GM23338 (cell line): ENCODE results near the gene TEN1. TPM values are rescaled to one million over a fixed set of nuclear protein-coding genes. Genes with fewer than 3 reads are reported as not detected.

ENCODE experiments used
- ATAC-seq: fragments of 200-7000 bp; cut with Tn5 transposase; 3 replicates; pipeline ENCODE4 v1.9.1; 2020
- DNase-seq: peaks from one replicate; pipeline ENCODE4 v3.0.0-alpha.2; 2015; ENCODE audit warnings: low spot score
- H2AFZ ChIP-seq: fragments of 200-600 bp; sonication (generic); 2 replicates; pipeline ENCODE4 v1.8.0; 2016; ENCODE audit warnings: antibody characterized with exemption, mild to moderate bottlenecking, moderate library complexity
- H3F3A ChIP-seq: fragments of 200-600 bp; sonication (generic); replicated peaks from 2 replicates; pipeline ENCODE4 v1.8.0; 2017; ENCODE audit warnings: antibody characterized with exemption, mixed run types, low read depth
- H3K27ac ChIP-seq: fragments of 200-600 bp; sonication (generic); 2 replicates; pipeline ENCODE4 v1.6.1; 2016; ENCODE audit warnings: low read depth
- H3K27me3 ChIP-seq: fragments of 200-600 bp; sonication (generic); 2 replicates; pipeline ENCODE4 v1.8.0; 2016; ENCODE audit warnings: mild to moderate bottlenecking, mixed run types, moderate library complexity; ENCODE audit not compliant: insufficient read depth
- H3K36me3 ChIP-seq: fragments of 200-600 bp; sonication (generic); 2 replicates; pipeline ENCODE4 v1.8.0; 2016; ENCODE audit warnings: mild to moderate bottlenecking; ENCODE audit not compliant: insufficient read depth
- H3K4me1 ChIP-seq: fragments of 200-600 bp; sonication (generic); 2 replicates; pipeline ENCODE4 v1.8.0; 2016; ENCODE audit warnings: mild to moderate bottlenecking, moderate library complexity; ENCODE audit not compliant: insufficient read depth
- H3K4me2 ChIP-seq: fragments of 200-600 bp; sonication (generic); 2 replicates; pipeline ENCODE4 v1.7.1; 2017; ENCODE audit warnings: mixed run types
- H3K4me3 ChIP-seq: fragments of 200-600 bp; sonication (generic); 2 replicates; pipeline ENCODE4 v1.6.1; 2016; ENCODE audit warnings: mixed run types
- H3K79me2 ChIP-seq: fragments of 200-600 bp; sonication (generic); replicated peaks from 2 replicates; pipeline ENCODE4 v1.8.0; 2017; ENCODE audit warnings: mild to moderate bottlenecking; ENCODE audit not compliant: insufficient read depth
- H3K9me2 ChIP-seq: fragments of 200-600 bp; sonication (generic); 2 replicates; pipeline ENCODE4 v1.8.0; 2017; ENCODE audit not compliant: insufficient read depth
- H4K20me1 ChIP-seq: fragments of 200-600 bp; sonication (generic); replicated peaks from 2 replicates; pipeline ENCODE4 v1.8.0; 2017; ENCODE audit warnings: mild to moderate bottlenecking; ENCODE audit not compliant: insufficient read depth
- H3K27ac Mint-ChIP-seq: 2 replicates; pipeline ENCODE4 v1.8.0; 2020; ENCODE audit warnings: inconsistent platforms, mild to moderate bottlenecking, moderate library complexity, mixed read lengths
- H3K27me3 Mint-ChIP-seq: 3 replicates; pipeline ENCODE4 v1.8.0; 2022; ENCODE audit warnings: low read depth, mild to moderate bottlenecking, moderate library complexity, mixed read lengths, inconsistent platforms; ENCODE audit not compliant: insufficient read depth, poor library complexity
- H3K36me3 Mint-ChIP-seq: 3 replicates; pipeline ENCODE4 v1.8.0; 2021; ENCODE audit warnings: low read depth, mild to moderate bottlenecking, inconsistent platforms, moderate library complexity, mixed read lengths
- H3K4me1 Mint-ChIP-seq: 3 replicates; pipeline ENCODE4 v1.8.0; 2020; ENCODE audit warnings: mild to moderate bottlenecking, inconsistent platforms, mixed read lengths
- H3K4me3 Mint-ChIP-seq: 3 replicates; pipeline ENCODE4 v1.8.0; 2021; ENCODE audit warnings: moderate library complexity, mild to moderate bottlenecking, inconsistent platforms, mixed read lengths
- H3K9me3 Mint-ChIP-seq: 3 replicates; pipeline ENCODE4 v1.8.0; 2020; ENCODE audit warnings: moderate library complexity, mild to moderate bottlenecking, inconsistent platforms, mixed read lengths
- CREB1 ChIP-seq: fragments of 250-450 bp; sonication (Bioruptor Pico); IDR thresholded peaks from 2 replicates; pipeline ENCODE4 v1.5.0; 2020; ENCODE audit warnings: low read depth, mild to moderate bottlenecking, moderate library complexity
- EZH2 ChIP-seq: fragments of 200-600 bp; sonication (generic); IDR thresholded peaks from one replicate; pipeline ENCODE4 v1.8.0; 2017; ENCODE audit warnings: antibody characterized with exemption, mild to moderate bottlenecking, low read depth; ENCODE audit not compliant: unreplicated experiment
- EZH2phosphoT487 ChIP-seq: fragments of 200-600 bp; sonication (generic); IDR thresholded peaks from one replicate; pipeline ENCODE4 v1.8.1; 2018; ENCODE audit warnings: antibody characterized with exemption; ENCODE audit not compliant: unreplicated experiment
- NANOG ChIP-seq: IDR thresholded peaks from 2 replicates; pipeline ENCODE4 v1.6.1; 2016; ENCODE audit warnings: antibody characterized with exemption, borderline replicate concordance
- POLR2AphosphoS5 ChIP-seq: IDR thresholded peaks from 2 replicates; pipeline ENCODE4 v1.6.1; 2016; ENCODE audit warnings: antibody characterized with exemption, low read depth
- ZNF114 ChIP-seq: fragments of 250-450 bp; sonication (Bioruptor Pico); IDR thresholded peaks from 2 replicates; pipeline ENCODE4 v1.5.0; 2020; ENCODE audit warnings: mild to moderate bottlenecking, moderate library complexity
- polyA plus RNA-seq: library from polyadenylated mRNA; unstranded; fragments of >200 nt; fragmentation: Nextera tagmentation; extraction: Ambion mirVana; gene quantifications from 2 replicates; pipeline ENCODE4 v1.2.1, GENCODE V29; 2016
- total RNA-seq: library from RNA; depleted of rRNA; stranded (reverse); fragments of >200 nt; shearing (Covaris generic); gene quantifications from 2 replicates; pipeline ENCODE4 v1.2.3, GENCODE V29; 2014
- TF ChIP-seq, protein P1 (sequence below): IDR thresholded peaks from 2 replicates; pipeline ENCODE4 v1.6.1; 2016; ENCODE audit warnings: antibody characterized with exemption
- TF ChIP-seq, protein P2 (sequence below): IDR thresholded peaks from one replicate; pipeline ENCODE4 v1.6.1; 2018; ENCODE audit warnings: antibody characterized with exemption; ENCODE audit not compliant: unreplicated experiment

The TEN1 gene
- total and polyA plus RNA-seq, 2 experiments from 2014 or later: 11.3 to 14.1 TPM

DNA sequence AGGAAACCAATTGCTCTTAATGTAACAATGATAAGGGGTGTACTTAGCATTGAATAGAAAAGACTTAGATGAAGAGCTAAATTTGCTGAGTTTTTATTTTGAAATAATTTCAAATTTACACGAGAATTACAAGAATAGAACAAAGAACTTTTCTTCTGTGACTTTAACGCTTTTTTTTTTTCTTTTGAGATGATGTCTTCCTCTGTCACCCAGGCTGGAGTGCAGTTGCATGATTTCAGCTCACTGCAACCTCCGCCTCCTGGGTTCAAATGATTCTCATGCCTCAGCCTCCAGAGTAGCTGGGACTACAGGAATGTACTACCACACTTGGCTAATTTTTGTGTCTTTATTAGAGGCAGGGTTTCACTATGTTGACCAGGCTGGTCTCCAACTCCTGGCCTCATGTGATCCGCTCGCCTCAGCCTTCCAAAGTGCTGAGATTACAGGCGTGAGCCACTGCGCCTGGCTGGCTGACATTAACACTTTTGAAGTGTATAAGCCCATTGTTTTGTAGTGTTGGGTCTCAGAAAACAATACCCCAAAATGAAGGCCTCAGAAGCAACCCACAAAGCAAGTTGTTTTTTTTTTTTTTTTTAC is 2.1 kb downstream of the TEN1 start (continued):
- no peak for TF ChIP-seq CREB1 (CRISPR knock-in tag)
- no peak for TF ChIP-seq NANOG
- TF ChIP-seq EZH2phosphoT487: no peak
- no peak for TF ChIP-seq ZNF114

DNA sequence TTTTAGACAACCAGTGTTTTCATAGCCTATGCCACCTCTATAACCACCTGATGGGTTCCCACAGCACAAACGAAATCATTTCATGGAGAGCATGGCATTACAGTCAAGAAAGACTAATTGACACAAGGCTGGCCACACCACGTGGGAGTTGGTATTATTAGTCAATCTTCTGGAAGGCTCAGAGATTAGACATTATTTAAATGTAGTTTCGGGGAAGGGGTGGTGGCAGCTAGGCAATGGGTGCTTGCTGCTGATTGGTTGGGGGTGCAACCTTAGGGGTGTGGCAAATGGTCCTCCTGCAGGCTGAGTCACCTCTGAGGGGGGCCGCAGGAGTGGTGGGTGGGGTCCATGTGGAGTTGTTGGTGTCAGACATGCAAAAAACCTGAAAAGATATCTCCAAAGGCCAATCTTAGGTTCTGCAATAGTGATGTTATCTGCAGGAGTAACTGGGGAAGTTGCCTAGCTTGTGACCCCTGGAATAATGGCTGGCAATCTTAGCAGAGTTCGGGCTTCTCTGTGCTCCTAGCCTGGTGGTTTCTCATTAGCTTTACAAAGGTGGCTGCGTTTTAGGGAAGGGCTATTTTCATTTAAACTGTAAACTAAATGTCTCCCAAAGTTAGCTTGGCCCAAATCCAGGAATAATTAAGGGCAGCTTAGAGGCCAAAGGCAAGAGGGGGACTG is 4.6 kb downstream of the TEN1 start:
- peak overlapping the region; percentile 36 for H3K4me3 ChIP-seq
- Mint-ChIP-seq H3K36me3 (peaks cover 6% of the 10 kb centered on the region; the same call in 2 of the 3 replicates), H3K27me3 (peaks cover 16% of the 10 kb centered on the region), H3K9me3 (no peaks in the 10 kb centered on the region), H3K4me3 (peak overlapping the region; percentile 61), H3K27ac (peak overlapping the region; percentile 94), H3K4me1 (peaks cover 37% of the 10 kb centered on the region)
- H3K27me3 ChIP-seq: no peaks in the 10 kb centered on the region
- ATAC-seq: peak; percentile 25
- no peaks in the 10 kb centered on the region for H4K20me1 ChIP-seq
- peak overlapping the region; percentile 48 for H3K4me2 ChIP-seq
- peak; percentile 71 for DNase-seq
- H3F3A ChIP-seq: peaks cover 19% of the 10 kb centered on the region
- peaks cover 39% of the 10 kb centered on the region for H3K4me1 ChIP-seq
- TF ChIP-seq, protein P1, sequence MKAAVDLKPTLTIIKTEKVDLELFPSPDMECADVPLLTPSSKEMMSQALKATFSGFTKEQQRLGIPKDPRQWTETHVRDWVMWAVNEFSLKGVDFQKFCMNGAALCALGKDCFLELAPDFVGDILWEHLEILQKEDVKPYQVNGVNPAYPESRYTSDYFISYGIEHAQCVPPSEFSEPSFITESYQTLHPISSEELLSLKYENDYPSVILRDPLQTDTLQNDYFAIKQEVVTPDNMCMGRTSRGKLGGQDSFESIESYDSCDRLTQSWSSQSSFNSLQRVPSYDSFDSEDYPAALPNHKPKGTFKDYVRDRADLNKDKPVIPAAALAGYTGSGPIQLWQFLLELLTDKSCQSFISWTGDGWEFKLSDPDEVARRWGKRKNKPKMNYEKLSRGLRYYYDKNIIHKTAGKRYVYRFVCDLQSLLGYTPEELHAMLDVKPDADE: no peak
- TF ChIP-seq, protein P2, sequence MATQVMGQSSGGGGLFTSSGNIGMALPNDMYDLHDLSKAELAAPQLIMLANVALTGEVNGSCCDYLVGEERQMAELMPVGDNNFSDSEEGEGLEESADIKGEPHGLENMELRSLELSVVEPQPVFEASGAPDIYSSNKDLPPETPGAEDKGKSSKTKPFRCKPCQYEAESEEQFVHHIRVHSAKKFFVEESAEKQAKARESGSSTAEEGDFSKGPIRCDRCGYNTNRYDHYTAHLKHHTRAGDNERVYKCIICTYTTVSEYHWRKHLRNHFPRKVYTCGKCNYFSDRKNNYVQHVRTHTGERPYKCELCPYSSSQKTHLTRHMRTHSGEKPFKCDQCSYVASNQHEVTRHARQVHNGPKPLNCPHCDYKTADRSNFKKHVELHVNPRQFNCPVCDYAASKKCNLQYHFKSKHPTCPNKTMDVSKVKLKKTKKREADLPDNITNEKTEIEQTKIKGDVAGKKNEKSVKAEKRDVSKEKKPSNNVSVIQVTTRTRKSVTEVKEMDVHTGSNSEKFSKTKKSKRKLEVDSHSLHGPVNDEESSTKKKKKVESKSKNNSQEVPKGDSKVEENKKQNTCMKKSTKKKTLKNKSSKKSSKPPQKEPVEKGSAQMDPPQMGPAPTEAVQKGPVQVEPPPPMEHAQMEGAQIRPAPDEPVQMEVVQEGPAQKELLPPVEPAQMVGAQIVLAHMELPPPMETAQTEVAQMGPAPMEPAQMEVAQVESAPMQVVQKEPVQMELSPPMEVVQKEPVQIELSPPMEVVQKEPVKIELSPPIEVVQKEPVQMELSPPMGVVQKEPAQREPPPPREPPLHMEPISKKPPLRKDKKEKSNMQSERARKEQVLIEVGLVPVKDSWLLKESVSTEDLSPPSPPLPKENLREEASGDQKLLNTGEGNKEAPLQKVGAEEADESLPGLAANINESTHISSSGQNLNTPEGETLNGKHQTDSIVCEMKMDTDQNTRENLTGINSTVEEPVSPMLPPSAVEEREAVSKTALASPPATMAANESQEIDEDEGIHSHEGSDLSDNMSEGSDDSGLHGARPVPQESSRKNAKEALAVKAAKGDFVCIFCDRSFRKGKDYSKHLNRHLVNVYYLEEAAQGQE: no peak
- TF ChIP-seq EZH2 (no peak), ZNF114 (no peak), POLR2AphosphoS5 (no peak), NANOG (no peak), CREB1 (CRISPR knock-in tag) (no peak)
- peak overlapping the region; percentile 23; the same call in 1 of the 2 replicates for H2AFZ ChIP-seq
- no peaks in the 10 kb centered on the region for H3K9me2 ChIP-seq
- H3K36me3 ChIP-seq: no peaks in the 10 kb centered on the region
- H3K79me2 ChIP-seq: peaks cover 35% of the 10 kb centered on the region
- H3K27ac ChIP-seq: peak overlapping the region; percentile 95
